Bronchial epithelial cell (primary cell): ENCODE measurements around the gene DPYSL4. TPM values are rescaled to one million over a fixed set of nuclear protein-coding genes. Genes with fewer than 3 reads are reported as not detected.

Experiments
- DNase-seq: peaks from one replicate; pipeline ENCODE4 v3.0.0-alpha.2; 2010; ENCODE audit warnings: low read depth
- FAIRE-seq: peaks from 2 replicates; lab custom pipeline; 2011; peaks lifted over from hg19 to GRCh38; lab: Jason Lieb, UNC
- H3K27me3 ChIP-seq: 2 replicates; pipeline ENCODE4 v1.5.1; 2011; ENCODE audit warnings: low read length; ENCODE audit not compliant: control insufficient read depth, insufficient read depth
- H3K36me3 ChIP-seq: 2 replicates; pipeline ENCODE4 v1.5.1; 2011; ENCODE audit warnings: low read length; ENCODE audit not compliant: control insufficient read depth, insufficient read depth
- H3K4me3 ChIP-seq: 2 replicates; pipeline ENCODE4 v1.5.1; 2011; ENCODE audit warnings: mild to moderate bottlenecking, low read depth, low read length, control low read depth
- total RNA-seq: library from RNA; depleted of rRNA; stranded (reverse); fragments of >200 nt; gene quantifications from 2 replicates; pipeline ENCODE4 v1.2.1, GENCODE V29; 2014
- TF ChIP-seq, protein P1 (sequence below): IDR thresholded peaks from 2 replicates; pipeline ENCODE4 v1.5.1; 2011; ENCODE audit warnings: mild to moderate bottlenecking, moderate library complexity, low read length, control low read depth, inconsistent platforms; ENCODE audit not compliant: insufficient read depth, severe bottlenecking

Gene DPYSL4
- total RNA-seq, 1 donor from 2014 or later: 0.26 TPM

DNA sequence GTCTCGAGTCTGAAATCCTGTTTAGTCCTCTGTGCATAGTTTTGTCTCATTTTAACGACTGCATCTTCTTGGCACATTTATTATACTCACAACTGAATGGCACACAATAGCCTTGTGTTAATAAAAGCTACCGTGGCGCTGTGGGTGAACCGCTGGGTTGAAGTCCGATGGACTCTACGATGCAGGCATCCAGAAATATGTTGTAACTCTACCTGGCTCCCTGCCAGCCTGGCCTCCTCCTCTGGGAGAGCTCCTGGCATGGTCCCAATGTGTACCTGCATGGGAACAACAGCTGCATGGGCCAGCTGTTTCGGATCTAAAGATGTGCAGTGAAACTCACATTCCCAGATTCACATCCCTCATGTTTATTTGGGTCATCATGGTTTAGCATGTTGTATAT is 3.7 kb upstream of the DPYSL4 start:
- H3K36me3 ChIP-seq: no peaks in the 10 kb centered on the region
- DNase-seq (peak; percentile 5), FAIRE-seq (no peak)
- TF ChIP-seq, protein P1, sequence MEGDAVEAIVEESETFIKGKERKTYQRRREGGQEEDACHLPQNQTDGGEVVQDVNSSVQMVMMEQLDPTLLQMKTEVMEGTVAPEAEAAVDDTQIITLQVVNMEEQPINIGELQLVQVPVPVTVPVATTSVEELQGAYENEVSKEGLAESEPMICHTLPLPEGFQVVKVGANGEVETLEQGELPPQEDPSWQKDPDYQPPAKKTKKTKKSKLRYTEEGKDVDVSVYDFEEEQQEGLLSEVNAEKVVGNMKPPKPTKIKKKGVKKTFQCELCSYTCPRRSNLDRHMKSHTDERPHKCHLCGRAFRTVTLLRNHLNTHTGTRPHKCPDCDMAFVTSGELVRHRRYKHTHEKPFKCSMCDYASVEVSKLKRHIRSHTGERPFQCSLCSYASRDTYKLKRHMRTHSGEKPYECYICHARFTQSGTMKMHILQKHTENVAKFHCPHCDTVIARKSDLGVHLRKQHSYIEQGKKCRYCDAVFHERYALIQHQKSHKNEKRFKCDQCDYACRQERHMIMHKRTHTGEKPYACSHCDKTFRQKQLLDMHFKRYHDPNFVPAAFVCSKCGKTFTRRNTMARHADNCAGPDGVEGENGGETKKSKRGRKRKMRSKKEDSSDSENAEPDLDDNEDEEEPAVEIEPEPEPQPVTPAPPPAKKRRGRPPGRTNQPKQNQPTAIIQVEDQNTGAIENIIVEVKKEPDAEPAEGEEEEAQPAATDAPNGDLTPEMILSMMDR: no peak
- H3K27me3 ChIP-seq: peaks cover 16% of the 10 kb centered on the region
- H3K4me3 ChIP-seq: no peak overlapping the region

DNA sequence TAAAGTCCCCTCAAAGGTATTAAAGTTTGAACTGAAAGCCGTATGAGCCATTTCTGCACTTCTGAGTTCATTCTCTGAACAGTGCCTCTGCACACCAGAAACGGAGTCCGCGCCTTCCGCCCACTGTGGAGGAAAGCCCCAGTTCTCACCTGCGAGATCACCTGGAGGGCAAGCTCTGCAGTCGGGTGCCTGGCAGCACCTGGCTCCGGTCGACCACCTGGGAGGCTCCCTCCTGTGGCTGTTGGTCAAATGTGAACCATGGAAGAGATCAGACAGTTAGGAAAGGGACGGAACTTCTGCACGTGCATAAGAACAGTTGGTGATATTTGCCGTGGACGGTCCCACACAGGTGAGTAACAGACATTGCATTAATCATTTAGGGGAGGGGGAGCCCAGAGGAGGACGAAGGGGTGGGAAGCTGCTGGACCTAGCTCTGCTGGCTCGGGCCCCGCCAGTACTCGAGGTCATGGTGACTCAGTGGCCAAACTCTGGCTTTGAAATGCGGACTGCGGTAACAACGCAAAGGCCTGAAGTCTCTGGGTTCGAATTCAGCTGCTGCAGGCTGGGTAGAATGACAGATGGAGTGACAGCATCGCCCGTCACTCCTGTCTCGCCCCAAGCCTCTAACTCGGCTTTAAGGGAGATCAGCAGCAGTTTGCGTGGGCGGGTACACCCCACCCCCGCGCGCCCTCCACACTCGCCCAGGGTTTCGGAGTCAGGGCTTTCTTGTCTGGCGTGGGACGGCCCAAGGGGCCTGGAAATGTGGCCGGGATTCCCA is 1.7 kb upstream of the DPYSL4 start:
- FAIRE-seq (no peak), DNase-seq (no peak)
- Histone ChIP-seq H3K27me3 (peaks cover 17% of the 10 kb centered on the region), H3K36me3 (no peaks in the 10 kb centered on the region), H3K4me3 (no peak overlapping the region)
- TF ChIP-seq, protein P1: no peak

DNA sequence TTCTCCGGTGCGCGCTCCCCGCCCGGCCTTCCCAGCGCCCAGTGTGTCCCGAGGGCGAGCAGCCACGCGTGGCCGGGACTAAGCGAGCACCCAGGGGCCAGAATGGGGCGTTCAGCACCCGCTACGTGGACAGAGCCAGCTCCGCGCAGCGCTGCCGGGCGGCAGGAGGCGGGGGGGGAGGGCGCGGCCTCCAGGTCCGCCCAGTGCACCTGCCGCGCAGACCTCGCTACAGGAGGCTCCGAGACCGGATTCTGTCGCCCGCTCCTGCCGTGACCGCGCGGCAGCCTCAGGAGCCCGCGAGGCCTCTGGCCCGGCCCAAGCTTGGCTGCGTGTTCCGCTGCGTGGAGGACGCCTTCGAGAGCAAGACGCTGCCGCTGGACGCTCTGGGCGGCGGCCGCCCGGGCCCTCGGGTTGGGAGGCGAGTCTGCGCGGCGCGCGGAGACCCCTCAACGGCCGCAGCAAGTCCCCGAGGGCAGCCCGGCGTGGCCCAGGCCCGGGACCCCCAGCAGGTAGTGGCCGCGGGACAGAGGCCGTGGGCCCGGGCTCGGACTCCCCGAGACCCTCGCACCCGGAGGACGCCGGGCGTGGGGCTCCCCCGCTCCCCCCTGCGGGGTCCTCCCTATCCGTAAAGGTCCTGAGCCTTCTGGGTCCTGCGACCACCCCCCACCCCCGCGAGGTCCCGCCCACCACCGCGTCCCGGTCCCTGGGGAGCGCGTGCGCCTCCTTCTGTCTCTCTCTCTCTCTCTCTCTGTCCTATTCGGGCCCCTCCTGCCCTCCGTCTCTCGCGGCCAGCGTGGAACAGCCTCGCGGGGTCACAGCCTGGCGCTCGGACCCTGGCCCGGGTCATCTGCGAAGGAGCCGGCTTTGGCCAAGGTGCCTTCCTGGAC is 904 bp upstream of the DPYSL4 start:
- H3K36me3 ChIP-seq: no peaks in the 10 kb centered on the region
- TF ChIP-seq, protein P1: no peak
- no peak overlapping the region for H3K4me3 ChIP-seq
- DNase-seq (peak; percentile 3), FAIRE-seq (no peak)
- peaks cover 17% of the 10 kb centered on the region for H3K27me3 ChIP-seq

DNA sequence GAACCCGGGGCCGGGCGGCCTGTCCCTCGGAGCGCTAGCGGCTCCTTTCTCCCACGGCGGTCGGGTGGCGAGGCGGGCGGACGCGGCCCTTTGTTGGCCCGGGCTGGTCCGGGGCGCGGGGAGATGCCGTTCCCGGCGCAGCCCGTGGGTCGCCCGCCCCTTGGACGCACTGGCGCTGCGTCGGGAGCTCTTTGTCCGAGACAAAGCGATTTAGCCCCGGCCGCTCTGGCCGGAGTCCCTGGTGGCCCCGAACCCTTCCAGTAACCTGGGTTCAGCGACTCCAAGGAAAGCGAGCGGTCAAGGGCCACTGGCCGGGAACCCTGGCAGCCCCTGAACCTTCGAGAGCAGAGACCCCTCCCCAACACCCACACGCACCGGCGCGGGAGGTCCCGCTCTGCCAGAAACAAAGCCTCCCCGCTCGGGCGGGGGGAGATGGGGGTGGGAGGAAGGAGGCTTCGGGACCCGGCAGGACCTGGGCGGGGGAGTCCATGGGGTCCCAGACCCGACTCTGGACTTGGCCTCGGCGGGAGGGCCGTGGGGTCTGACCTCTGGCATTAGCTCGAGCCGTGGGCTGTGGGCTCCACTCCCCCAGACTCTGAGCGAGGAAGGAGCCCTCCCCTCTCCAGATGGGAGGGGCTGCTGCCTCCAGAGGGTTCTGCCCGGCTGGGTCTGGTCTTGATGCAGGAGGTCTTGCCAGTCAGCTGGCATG is 836 bp downstream of the DPYSL4 start:
- Histone ChIP-seq H3K27me3 (peaks cover 14% of the 10 kb centered on the region), H3K36me3 (no peaks in the 10 kb centered on the region), H3K4me3 (peak overlapping the region; percentile 6)
- TF ChIP-seq, protein P1: no peak
- DNase-seq (no peak), FAIRE-seq (no peak)

DNA sequence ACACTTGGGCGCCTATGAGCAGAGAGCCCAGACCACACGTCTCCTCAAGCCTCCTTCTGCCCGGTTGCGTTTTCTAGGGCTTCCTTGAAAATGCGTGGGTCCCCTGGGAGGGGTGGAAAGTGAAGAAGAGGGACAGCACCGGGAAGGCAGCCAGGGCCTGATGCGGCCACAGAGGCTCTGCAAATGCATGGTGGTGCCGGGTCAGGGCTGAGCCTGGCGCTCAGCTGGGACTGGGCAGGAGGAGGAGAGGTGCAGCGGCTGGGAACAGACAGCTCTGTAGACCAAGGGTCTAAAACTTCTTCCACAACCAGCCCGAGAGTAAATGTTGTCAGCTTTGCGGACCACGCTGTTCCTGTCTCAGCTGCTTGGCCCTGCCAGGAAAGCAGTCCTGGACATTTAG is 1.6 kb downstream of the DPYSL4 start:
- TF ChIP-seq, protein P1: no peak
- H3K4me3 ChIP-seq: no peak overlapping the region
- DNase-seq (no peak), FAIRE-seq (no peak)
- H3K36me3 ChIP-seq: no peaks in the 10 kb centered on the region
- H3K27me3 ChIP-seq: peaks cover 14% of the 10 kb centered on the region
